Parathyroid adenoma (tissue), 2 donors: ENCODE results near the gene VAPA.
A peak's percentile ranks its signal among the peaks of the same experiment; 100 is the strongest.

ENCODE experiments used
- H2AFZ ChIP-seq: fragments of 300-600 bp; sonication (generic); one replicate; pipeline ENCODE4 v1.7.0; 2017; ENCODE audit warnings: antibody characterized with exemption, mild to moderate bottlenecking
- H3K27ac ChIP-seq: fragments of 300-600 bp; sonication (generic); one replicate; pipeline ENCODE4 v1.7.0; 2017
- H3K27me3 ChIP-seq: fragments of 300-600 bp; sonication (generic); one replicate; pipeline ENCODE4 v1.7.0; 2017; ENCODE audit warnings: low read length; ENCODE audit not compliant: control insufficient read depth, insufficient read depth
- H3K36me3 ChIP-seq: fragments of 300-600 bp; sonication (generic); one replicate; pipeline ENCODE4 v1.7.0; 2017; ENCODE audit warnings: low read length; ENCODE audit not compliant: control insufficient read depth, insufficient read depth
- H3K4me1 ChIP-seq: fragments of 300-600 bp; sonication (generic); one replicate; pipeline ENCODE4 v1.7.0; 2017; ENCODE audit warnings: control low read depth
- H3K4me2 ChIP-seq: fragments of 300-600 bp; sonication (generic); one replicate; pipeline ENCODE4 v1.7.0; 2017; ENCODE audit warnings: low read length
- H3K4me3 ChIP-seq: fragments of 300-600 bp; sonication (generic); one replicate; pipeline ENCODE4 v1.7.0; 2017; ENCODE audit warnings: low read depth, low read length
- H3K79me2 ChIP-seq: fragments of 300-600 bp; sonication (generic); one replicate; pipeline ENCODE4 v1.7.0; 2017; ENCODE audit warnings: control low read depth
- H3K9ac ChIP-seq: fragments of 300-600 bp; sonication (generic); one replicate; pipeline ENCODE4 v1.7.0; 2017; ENCODE audit warnings: mild to moderate bottlenecking
- H3K9me3 ChIP-seq: fragments of 300-600 bp; sonication (generic); one replicate; pipeline ENCODE4 v1.7.0; 2017; ENCODE audit warnings: low read length; ENCODE audit not compliant: control insufficient read depth
- TF ChIP-seq, protein P1 (sequence below): fragments of 300-600 bp; sonication (generic); IDR thresholded peaks from one replicate; pipeline ENCODE4 v1.7.0; 2017; ENCODE audit warnings: antibody characterized with exemption, mild to moderate bottlenecking
- donor health status: primary hyperparathyroidism.

The VAPA gene

DNA sequence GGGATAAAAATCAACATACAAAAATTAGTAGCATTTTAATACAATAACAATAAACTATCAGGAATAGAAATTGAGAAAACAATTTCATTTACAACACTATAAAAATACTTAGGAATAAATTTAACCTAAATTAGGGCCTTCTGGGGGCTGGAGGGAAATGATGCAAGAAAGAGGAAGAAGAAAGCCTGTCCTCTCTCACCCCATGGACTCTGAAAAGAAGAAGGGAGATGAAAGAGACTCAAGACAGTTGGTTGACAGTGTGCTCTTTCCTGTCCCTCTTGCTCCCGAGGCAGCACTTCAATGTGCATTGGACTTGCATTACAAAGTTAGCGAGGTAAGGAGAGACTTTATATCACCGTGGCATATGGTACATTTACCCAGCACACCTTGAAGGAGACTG is 88.5 kb downstream of the VAPA start:
- no peaks in the 10 kb centered on the region for H3K9me3 ChIP-seq
- no peak overlapping the region for H3K4me2 ChIP-seq
- H3K36me3 ChIP-seq: no peaks in the 10 kb centered on the region
- H3K4me3 ChIP-seq: no peak overlapping the region
- H3K4me1 ChIP-seq: no peaks in the 10 kb centered on the region
- H3K27ac ChIP-seq: no peak overlapping the region
- no peaks in the 10 kb centered on the region for H3K79me2 ChIP-seq
- H3K9ac ChIP-seq: no peak overlapping the region
- TF ChIP-seq, protein P1, sequence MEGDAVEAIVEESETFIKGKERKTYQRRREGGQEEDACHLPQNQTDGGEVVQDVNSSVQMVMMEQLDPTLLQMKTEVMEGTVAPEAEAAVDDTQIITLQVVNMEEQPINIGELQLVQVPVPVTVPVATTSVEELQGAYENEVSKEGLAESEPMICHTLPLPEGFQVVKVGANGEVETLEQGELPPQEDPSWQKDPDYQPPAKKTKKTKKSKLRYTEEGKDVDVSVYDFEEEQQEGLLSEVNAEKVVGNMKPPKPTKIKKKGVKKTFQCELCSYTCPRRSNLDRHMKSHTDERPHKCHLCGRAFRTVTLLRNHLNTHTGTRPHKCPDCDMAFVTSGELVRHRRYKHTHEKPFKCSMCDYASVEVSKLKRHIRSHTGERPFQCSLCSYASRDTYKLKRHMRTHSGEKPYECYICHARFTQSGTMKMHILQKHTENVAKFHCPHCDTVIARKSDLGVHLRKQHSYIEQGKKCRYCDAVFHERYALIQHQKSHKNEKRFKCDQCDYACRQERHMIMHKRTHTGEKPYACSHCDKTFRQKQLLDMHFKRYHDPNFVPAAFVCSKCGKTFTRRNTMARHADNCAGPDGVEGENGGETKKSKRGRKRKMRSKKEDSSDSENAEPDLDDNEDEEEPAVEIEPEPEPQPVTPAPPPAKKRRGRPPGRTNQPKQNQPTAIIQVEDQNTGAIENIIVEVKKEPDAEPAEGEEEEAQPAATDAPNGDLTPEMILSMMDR: no peak
- H2AFZ ChIP-seq: no peak overlapping the region
- no peaks in the 10 kb centered on the region for H3K27me3 ChIP-seq

DNA sequence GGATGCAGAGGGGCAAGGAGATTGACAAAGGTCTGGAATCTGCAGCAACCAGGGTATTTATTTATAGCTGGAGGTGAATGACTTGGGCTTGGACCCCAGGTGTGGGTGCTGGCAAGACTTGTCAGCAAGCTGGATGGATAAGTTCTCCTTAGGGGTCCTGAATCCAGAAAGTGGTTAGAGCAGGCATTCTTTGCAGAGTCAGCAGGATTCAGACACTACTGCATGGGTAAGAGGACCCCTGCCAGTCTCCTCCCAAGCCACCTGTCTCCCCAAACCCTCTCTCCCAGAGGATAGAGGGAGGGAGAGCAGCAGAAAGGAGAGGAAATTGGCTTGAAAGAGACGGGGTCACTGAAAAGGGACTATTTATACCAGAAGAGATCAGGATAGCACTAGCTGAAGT is 89.5 kb downstream of the VAPA start:
- Histone ChIP-seq H3K9me3 (no peaks in the 10 kb centered on the region), H3K36me3 (no peaks in the 10 kb centered on the region), H3K4me3 (no peak overlapping the region), H3K4me1 (no peaks in the 10 kb centered on the region), H2AFZ (no peak overlapping the region), H3K79me2 (no peaks in the 10 kb centered on the region), H3K27ac (no peak overlapping the region), H3K9ac (no peak overlapping the region), H3K4me2 (no peak overlapping the region), H3K27me3 (no peaks in the 10 kb centered on the region)
- TF ChIP-seq, protein P1: no peak

DNA sequence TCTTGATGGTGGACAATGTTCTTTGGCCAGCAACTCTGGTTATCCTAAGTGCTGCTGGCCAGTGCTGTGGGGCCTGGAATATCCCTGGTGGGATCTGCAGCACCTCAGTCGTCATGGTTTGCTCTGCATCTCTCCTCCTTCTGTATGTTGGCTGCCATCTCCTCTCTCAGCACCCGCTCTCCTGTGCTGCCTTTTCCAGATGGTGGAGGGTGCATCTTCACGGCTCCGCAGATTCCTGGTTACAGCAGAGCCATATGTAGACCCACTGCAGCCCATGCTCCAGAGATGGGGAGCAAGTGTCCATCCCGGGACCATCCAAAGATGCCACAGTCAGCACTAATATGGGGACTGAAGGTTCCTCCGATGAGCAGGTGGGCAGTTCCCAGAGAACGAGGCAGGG is 90.0 kb downstream of the VAPA start:
- no peaks in the 10 kb centered on the region for H3K4me1 ChIP-seq
- H3K4me3 ChIP-seq: no peak overlapping the region
- H3K79me2 ChIP-seq: no peaks in the 10 kb centered on the region
- no peak overlapping the region for H3K9ac ChIP-seq
- H3K27ac ChIP-seq: no peak overlapping the region
- no peak overlapping the region for H3K4me2 ChIP-seq
- no peaks in the 10 kb centered on the region for H3K36me3 ChIP-seq
- TF ChIP-seq, protein P1: no peak
- H3K27me3 ChIP-seq: no peaks in the 10 kb centered on the region
- H3K9me3 ChIP-seq: no peaks in the 10 kb centered on the region
- H2AFZ ChIP-seq: no peak overlapping the region

DNA sequence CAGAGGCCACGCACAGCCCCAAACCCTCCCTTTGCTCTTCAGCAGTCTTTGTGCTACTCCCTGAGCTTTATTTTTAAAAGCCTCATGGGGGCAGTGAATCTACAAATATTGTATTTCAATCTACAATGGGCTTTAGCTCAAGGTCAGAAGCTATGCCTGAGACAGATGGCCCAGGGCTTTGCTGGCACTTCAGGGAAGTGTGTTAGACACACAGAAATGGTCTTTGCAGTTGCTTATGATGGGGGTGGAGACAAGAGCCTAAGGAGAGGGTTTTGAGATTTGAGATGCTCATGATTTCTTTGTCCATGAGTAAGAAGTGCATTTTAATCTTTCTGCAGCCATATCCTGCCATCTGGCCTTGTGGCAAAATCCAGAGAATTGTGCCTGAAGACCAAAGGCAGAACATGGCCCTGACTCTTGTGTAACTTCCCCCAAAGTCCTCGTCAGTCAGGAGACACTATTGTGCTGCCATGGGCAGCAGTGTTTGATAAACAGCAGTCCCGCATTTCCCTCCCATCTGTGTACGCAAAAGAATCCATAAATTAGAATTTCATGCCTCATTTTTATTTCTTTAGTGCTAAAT is 92.6 kb downstream of the VAPA start:
- no peak overlapping the region for H3K4me3 ChIP-seq
- no peaks in the 10 kb centered on the region for H3K79me2 ChIP-seq
- no peaks in the 10 kb centered on the region for H3K27me3 ChIP-seq
- H3K9me3 ChIP-seq: no peaks in the 10 kb centered on the region
- H2AFZ ChIP-seq: no peak overlapping the region
- H3K27ac ChIP-seq: no peak overlapping the region
- no peak overlapping the region for H3K9ac ChIP-seq
- no peak overlapping the region for H3K4me2 ChIP-seq
- TF ChIP-seq, protein P1: peak; percentile 23
- H3K36me3 ChIP-seq: no peaks in the 10 kb centered on the region
- H3K4me1 ChIP-seq: no peaks in the 10 kb centered on the region

DNA sequence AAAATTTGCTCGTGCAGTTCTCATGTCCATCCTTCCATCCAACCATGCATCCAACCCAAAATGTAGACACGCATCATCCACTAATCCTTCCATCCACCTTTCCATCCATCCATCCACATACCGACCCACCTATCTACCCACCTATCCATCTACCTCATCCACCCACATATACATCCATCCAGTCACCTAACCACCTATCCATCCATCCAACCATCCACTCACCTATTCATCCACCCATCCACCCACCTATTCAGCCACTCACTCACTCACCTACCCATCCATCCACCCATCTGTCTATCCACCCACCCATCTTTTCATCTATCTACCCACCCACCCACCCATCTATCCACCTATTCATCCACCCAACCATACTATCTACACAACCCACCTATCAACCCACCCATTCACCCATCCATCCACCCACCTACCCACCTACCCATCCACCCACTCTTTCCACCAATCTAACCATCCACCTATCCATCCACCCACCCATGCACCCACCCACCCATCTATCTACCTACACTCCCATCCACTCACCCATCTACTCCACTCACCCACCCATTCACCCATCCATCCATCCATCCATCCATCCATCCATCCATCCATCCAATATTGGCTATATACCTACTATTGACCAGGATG is 94.3 kb downstream of the VAPA start:
- Histone ChIP-seq H3K4me3 (no peak overlapping the region), H3K79me2 (no peaks in the 10 kb centered on the region), H3K4me1 (no peaks in the 10 kb centered on the region), H3K27me3 (no peaks in the 10 kb centered on the region), H3K9ac (no peak overlapping the region), H3K36me3 (no peaks in the 10 kb centered on the region), H2AFZ (no peak overlapping the region), H3K4me2 (no peak overlapping the region), H3K9me3 (no peaks in the 10 kb centered on the region), H3K27ac (no peak overlapping the region)
- TF ChIP-seq, protein P1: no peak
